Measurements from ENCODE around the gene WDR1. TPM values are rescaled to one million over a fixed set of nuclear protein-coding genes. Genes with fewer than 3 reads are reported as not detected.
A peak's percentile ranks its signal among the peaks of the same experiment; 100 is the strongest.

WDR1 gene, protein sequence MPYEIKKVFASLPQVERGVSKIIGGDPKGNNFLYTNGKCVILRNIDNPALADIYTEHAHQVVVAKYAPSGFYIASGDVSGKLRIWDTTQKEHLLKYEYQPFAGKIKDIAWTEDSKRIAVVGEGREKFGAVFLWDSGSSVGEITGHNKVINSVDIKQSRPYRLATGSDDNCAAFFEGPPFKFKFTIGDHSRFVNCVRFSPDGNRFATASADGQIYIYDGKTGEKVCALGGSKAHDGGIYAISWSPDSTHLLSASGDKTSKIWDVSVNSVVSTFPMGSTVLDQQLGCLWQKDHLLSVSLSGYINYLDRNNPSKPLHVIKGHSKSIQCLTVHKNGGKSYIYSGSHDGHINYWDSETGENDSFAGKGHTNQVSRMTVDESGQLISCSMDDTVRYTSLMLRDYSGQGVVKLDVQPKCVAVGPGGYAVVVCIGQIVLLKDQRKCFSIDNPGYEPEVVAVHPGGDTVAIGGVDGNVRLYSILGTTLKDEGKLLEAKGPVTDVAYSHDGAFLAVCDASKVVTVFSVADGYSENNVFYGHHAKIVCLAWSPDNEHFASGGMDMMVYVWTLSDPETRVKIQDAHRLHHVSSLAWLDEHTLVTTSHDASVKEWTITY
- total RNA-seq (2013; cell fraction: nucleolus; rRNA removed) = 70.7 and 75.4 TPM in 2 replicates
- total RNA-seq (2014; rRNA removed) (250 and 290 TPM in 2 replicates), total RNA-seq (2014; rRNA removed; fragmentation: Illumina TruSeq; extraction: Trizol) (202 and 221 TPM in 2 replicates), total RNA-seq (2021) (397 and 420 TPM in 2 replicates), polyA plus RNA-seq (2011; rRNA removed) (297 and 322 TPM in 2 replicates), polyA plus RNA-seq (2014; fragmentation: Illumina TruSeq; extraction: Trizol) (289 and 325 TPM in 2 replicates), polyA plus RNA-seq (2014; fragmentation: Nextera tagmentation; extraction: Ambion mirVana) (10 to 100 TPM; 28.5 to 57.1 TPM), polyA plus RNA-seq (2014; rRNA removed) (276 and 292 TPM in 2 replicates), polyA plus RNA-seq (2016; fragmentation: Nextera tagmentation; extraction: Ambion mirVana) (100 to 1,000 TPM; 334 to 348 TPM), polyA minus RNA-seq (2011; rRNA and poly(A)+ RNA removed) (278 and 351 TPM in 2 replicates), Bru-seq, nascent RNA (percentile 95 among the genes with signal in this experiment), BruChase-seq, experiment 1, labeled RNA remaining after a 6-hour chase (percentile 97 among the genes with signal in this experiment), BruChase-seq, experiment 2, labeled RNA remaining after a 2-hour chase (percentile 94 among the genes with signal in this experiment)
- polyA plus RNA-seq (2011; ENCODE audit: low read depth) = 99.8 TPM
- polyA plus RNA-seq (2011; cell fraction: cytosol; rRNA removed) = 401 and 501 TPM in 2 replicates
- polyA plus RNA-seq (2011; cell fraction: nucleus; rRNA removed) = 291 and 412 TPM in 2 replicates
- 164 and 182 TPM in 2 replicates for polyA plus RNA-seq (2012)
- polyA minus RNA-seq (2011; cell fraction: cytosol; rRNA and poly(A)+ RNA removed) = 100.0 and 127 TPM in 2 replicates
- 60.9 and 119 TPM in 2 replicates for polyA minus RNA-seq (2011; cell fraction: nucleus; rRNA and poly(A)+ RNA removed)
- long read RNA-seq, experiment 1, transcript WDR1-203 (15 exons, 3,142 nt) = major isoform, 222 of 256 reads
- long read RNA-seq, experiment 1, partial matches to known transcripts = 12 of 256 reads
- long read RNA-seq, experiment 1, other reads (novel, unspliced or antisense) = 15 of 256 reads
- long read RNA-seq, experiment 2, transcript WDR1-203 (15 exons, 3,142 nt) = major isoform, 22 of 52 reads
- long read RNA-seq, experiment 2, partial matches to known transcripts = 13 of 52 reads
- long read RNA-seq, experiment 2, other reads (novel, unspliced or antisense) = 17 of 52 reads

DNA sequence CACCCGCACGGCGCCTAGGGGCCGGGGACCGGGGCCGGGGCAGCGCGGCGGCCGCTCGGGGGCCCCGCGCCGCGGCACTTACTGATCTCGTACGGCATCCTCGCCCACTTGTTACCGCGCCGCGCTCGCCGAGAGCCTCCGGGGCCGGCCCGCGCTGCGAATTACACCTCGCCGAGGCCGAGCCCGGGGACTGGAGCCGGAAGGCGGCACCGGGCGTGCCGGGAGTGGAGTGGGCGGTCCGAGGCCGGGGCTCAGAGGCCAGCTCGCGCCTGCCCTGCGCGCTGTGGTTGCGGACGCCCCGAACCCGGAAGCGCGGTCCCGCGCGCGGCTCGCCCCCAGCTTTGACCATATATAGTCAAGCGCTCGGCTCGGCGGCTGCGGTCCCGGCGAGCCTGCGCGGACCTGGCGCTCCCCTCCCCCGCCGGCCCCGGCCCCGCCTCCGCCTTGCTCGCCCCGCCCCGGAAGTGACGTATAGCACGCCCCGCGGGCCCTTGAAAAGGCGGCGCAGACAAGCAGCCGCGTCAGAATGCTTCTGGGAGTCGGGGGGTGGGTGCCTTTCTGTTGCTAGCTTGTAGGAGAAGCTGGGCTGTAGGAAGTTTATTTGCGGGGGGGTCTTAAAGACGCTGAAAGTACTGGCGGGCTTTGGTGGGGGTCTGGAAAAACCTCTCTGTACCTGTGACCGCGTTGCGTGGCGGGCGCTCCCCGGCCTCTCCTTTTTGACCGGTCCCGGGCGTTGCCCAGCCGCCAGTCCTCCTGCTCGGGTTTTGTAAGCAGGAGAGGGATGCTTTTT, at the start of gene WDR1:
Gene WDR1, minus strand, starts transcription at position 231 of the 790 bp plus-strand sequence. Its CDS starts 133 bp downstream, at position 98.
- Histone ChIP-seq H4K20me1 (ENCODE audit: control insufficient read depth, insufficient read depth) (peaks cover 7% of the 10 kb centered on the region), H3K36me3 (ENCODE audit: control insufficient read depth in 2 of 2, insufficient read depth in 2 of 2, low read length in 1 of 2) (peaks cover 11 to 20% of the 10 kb centered on the region in 2 experiments), H3K4me2 (ENCODE audit: control insufficient read depth, insufficient read depth) (peak within 1 kb of the TSS; percentile 83), H3K9me3 (replicated peaks; ENCODE audit: control insufficient read depth, insufficient read depth, low read length) (no peaks in the 10 kb centered on the region), H3K9ac (ENCODE audit: control insufficient read depth, insufficient read depth, low read length) (peak within 1 kb of the TSS; percentile 83), H3K4me1 (ENCODE audit: control insufficient read depth, insufficient read depth, low read length) (peaks cover 17% of the 10 kb centered on the region), H3K79me2 (ENCODE audit: control insufficient read depth, insufficient read depth, low read length) (peaks cover 46% of the 10 kb centered on the region), H3K27ac (ENCODE audit: control insufficient read depth, insufficient read depth) (peak within 1 kb of the TSS; percentile 92), H3K27me3 (replicated peaks in 1 of 2; ENCODE audit: control insufficient read depth in 2 of 2, insufficient read depth in 2 of 2, low read length in 1 of 2) (no peaks in the 10 kb centered on the region), H3K4me3 (peak within 1 kb of the TSS; percentile 99), H2AFZ (ENCODE audit: control insufficient read depth, low read depth, low read length) (no peak within 1 kb of the TSS; the same call in none of the 2 replicates)
- no TSS peak for BruUV-seq (replicated peaks)
- in situ Hi-C loops (cut with MboI) (no loop called here), intact Hi-C loops (cut with micrococcal nuclease; ENCODE audit: unreplicated experiment) (no loop called here)
- ChIA-PET CTCF (interaction anchor here (1.2 to 2.8 kb wide), 6 partner anchors 9 to 112 kb away, joined by 3 to 13 read pairs (median 6); no protein-coding TSS in a partner anchor), SMC1A (ENCODE audit: uncharacterized antibody, unreplicated experiment) (interaction anchor here (1.0 to 3.8 kb wide), 8 partner anchors 12 to 610 kb away, joined by 3 to 18 read pairs (median 6); no protein-coding TSS in a partner anchor), RAD21 (ENCODE audit: unreplicated experiment) (interaction anchor here (0.6 to 2.6 kb wide), 13 partner anchors 8 to 625 kb away, joined by 3 to 16 read pairs (median 5); no protein-coding TSS in a partner anchor), POLR2A (interaction anchor here (0.7 to 4.6 kb wide), 9 partner anchors 8 to 344 kb away, joined by 3 to 32 read pairs (median 4); partner anchors contain the start of gene ZNF518B)
- ATAC-seq (peak; percentile 92), DNase-seq (ENCODE audit: low read depth, low spot score) (peak; percentile 71), FAIRE-seq (peak; percentile 86)
- under 1% methylated on average over 49 of the region's 97 CpGs for WGBS (ENCODE audit: insufficient coverage, insufficient replicate concordance, low lambda C conversion rate, missing lambda C conversion rate)
- peak; percentile 64 for TF ChIP-seq NBN (IDR thresholded peaks at IDR 0.05)
- TF ChIP-seq ZNF207 (IDR thresholded peaks at IDR 0.05; ENCODE audit: borderline replicate concordance) = no peak
- TF ChIP-seq, protein P1, sequence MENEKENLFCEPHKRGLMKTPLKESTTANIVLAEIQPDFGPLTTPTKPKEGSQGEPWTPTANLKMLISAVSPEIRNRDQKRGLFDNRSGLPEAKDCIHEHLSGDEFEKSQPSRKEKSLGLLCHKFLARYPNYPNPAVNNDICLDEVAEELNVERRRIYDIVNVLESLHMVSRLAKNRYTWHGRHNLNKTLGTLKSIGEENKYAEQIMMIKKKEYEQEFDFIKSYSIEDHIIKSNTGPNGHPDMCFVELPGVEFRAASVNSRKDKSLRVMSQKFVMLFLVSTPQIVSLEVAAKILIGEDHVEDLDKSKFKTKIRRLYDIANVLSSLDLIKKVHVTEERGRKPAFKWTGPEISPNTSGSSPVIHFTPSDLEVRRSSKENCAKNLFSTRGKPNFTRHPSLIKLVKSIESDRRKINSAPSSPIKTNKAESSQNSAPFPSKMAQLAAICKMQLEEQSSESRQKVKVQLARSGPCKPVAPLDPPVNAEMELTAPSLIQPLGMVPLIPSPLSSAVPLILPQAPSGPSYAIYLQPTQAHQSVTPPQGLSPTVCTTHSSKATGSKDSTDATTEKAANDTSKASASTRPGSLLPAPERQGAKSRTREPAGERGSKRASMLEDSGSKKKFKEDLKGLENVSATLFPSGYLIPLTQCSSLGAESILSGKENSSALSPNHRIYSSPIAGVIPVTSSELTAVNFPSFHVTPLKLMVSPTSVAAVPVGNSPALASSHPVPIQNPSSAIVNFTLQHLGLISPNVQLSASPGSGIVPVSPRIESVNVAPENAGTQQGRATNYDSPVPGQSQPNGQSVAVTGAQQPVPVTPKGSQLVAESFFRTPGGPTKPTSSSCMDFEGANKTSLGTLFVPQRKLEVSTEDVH (IDR thresholded peaks at IDR 0.05; ENCODE audit: low read depth, partially characterized antibody) = no peak
- peak; percentile 87; the same call in 1 of the 2 replicates for TF ChIP-seq CREB1 (IDR thresholded peaks at IDR 0.05; ENCODE audit: low read depth)
- TF ChIP-seq BCL11A (IDR thresholded peaks at IDR 0.05; ENCODE audit: low read depth, low read length) = no peak
- TF ChIP-seq, protein P2, sequence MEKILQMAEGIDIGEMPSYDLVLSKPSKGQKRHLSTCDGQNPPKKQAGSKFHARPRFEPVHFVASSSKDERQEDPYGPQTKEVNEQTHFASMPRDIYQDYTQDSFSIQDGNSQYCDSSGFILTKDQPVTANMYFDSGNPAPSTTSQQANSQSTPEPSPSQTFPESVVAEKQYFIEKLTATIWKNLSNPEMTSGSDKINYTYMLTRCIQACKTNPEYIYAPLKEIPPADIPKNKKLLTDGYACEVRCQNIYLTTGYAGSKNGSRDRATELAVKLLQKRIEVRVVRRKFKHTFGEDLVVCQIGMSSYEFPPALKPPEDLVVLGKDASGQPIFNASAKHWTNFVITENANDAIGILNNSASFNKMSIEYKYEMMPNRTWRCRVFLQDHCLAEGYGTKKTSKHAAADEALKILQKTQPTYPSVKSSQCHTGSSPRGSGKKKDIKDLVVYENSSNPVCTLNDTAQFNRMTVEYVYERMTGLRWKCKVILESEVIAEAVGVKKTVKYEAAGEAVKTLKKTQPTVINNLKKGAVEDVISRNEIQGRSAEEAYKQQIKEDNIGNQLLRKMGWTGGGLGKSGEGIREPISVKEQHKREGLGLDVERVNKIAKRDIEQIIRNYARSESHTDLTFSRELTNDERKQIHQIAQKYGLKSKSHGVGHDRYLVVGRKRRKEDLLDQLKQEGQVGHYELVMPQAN (conservative IDR thresholded peaks at IDR 0.05) = peak; percentile 68
- peak; percentile 77; the same call in 1 of the 2 replicates for TF ChIP-seq CBFB (IDR thresholded peaks at IDR 0.05; ENCODE audit: low read depth)
- peak; percentile 20 for TF ChIP-seq SP1 (IDR thresholded peaks at IDR 0.05; ENCODE audit: low read depth, low read length)
- TF ChIP-seq TCF7 (IDR thresholded peaks at IDR 0.05; ENCODE audit: borderline replicate concordance) = no peak
- TF ChIP-seq, protein P3, sequence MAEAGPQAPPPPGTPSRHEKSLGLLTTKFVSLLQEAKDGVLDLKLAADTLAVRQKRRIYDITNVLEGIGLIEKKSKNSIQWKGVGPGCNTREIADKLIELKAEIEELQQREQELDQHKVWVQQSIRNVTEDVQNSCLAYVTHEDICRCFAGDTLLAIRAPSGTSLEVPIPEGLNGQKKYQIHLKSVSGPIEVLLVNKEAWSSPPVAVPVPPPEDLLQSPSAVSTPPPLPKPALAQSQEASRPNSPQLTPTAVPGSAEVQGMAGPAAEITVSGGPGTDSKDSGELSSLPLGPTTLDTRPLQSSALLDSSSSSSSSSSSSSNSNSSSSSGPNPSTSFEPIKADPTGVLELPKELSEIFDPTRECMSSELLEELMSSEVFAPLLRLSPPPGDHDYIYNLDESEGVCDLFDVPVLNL (IDR thresholded peaks at IDR 0.05; ENCODE audit: low read depth, low read length) = 0 out of 2 replicates have a peak, but pooled peaks have one; percentile 50

Measured in GM12878 (cell line).